ENCODE data around the gene TNFAIP1. TPM values are rescaled to one million over a fixed set of nuclear protein-coding genes. Genes with fewer than 3 reads are reported as not detected.

The TNFAIP1 gene
- total and polyA plus RNA-seq, 8 donors: 11.5 to 56.8 (median 25.3) TPM

- no peak for FAIRE-seq
These were observed 19.5 kb upstream of the TNFAIP1 start for GRCh38 chr17:28315846-28316705.

GRCh38 chr17:28317099-28317965 is 18.2 kb upstream of the TNFAIP1 start:
- 69 to 79% methylated on average over 21 of the region's 21 CpGs for WGBS, 2 donors
- intact Hi-C loops (cut with DNase I): no loop called here
- Histone ChIP-seq H3K9me3 (no peaks in the 10 kb centered on the region), H3K4me1 (peaks cover 14 to 18% (median 14%) of the 10 kb centered on the region in 3 donors), H3K27me3 (no peaks in the 10 kb centered on the region), H3K4me3 (peak overlapping the region in 2 of 4 donors; percentile 75 to 80), H3K36me3 (no peaks in the 10 kb centered on the region), H3K27ac (peak overlapping the region; percentile 37 to 97 (median 90))
- DNase-seq (no peak), ATAC-seq (no peak), FAIRE-seq (no peak)
- no peak for TF ChIP-seq CTCF (IDR thresholded peaks at IDR 0.05)

More at GRCh38 chr17:28315846-28316705, 19.5 kb upstream of the TNFAIP1 start:
- H3K4me3 ChIP-seq: no peak overlapping the region
- peaks cover 16 to 20% (median 19%) of the 10 kb centered on the region in 3 donors for H3K4me1 ChIP-seq
- ATAC-seq (no peak), DNase-seq (no peak)
- no peak overlapping the region for H3K27ac ChIP-seq
- H3K9me3 ChIP-seq: no peaks in the 10 kb centered on the region
- no peaks in the 10 kb centered on the region for H3K36me3 ChIP-seq
- H3K27me3 ChIP-seq: no peaks in the 10 kb centered on the region
- 88% methylated on average over 4 of the region's 4 CpGs for WGBS, 2 donors
- intact Hi-C loops (cut with DNase I): no loop called here
- TF ChIP-seq CTCF (IDR thresholded peaks at IDR 0.05): no peak

- FAIRE-seq (no peak), DNase-seq (peak in 1 of 6 donors; percentile 46), ATAC-seq (peak; percentile 1 to 8 (median 4))
- Histone ChIP-seq H3K27ac (peak overlapping the region; percentile 84 to 97 (median 92)), H3K36me3 (no peaks in the 10 kb centered on the region), H3K9me3 (no peaks in the 10 kb centered on the region), H3K27me3 (no peaks in the 10 kb centered on the region), H3K4me1 (peaks cover 6 to 18% (median 15%) of the 10 kb centered on the region in 3 donors), H3K4me3 (peak overlapping the region; percentile 14 to 80 (median 59))
- intact Hi-C loops (cut with DNase I): no loop called here
- TF ChIP-seq CTCF (IDR thresholded peaks at IDR 0.05): no peak
- WGBS, 2 donors: 10% methylated on average over 40 of the region's 40 CpGs
These were observed 17.4 kb upstream of the TNFAIP1 start for GRCh38 chr17:28317966-28318758.

- TF ChIP-seq CTCF (IDR thresholded peaks at IDR 0.05): no peak
- peak; percentile 41 for FAIRE-seq
These were observed 16.6 kb upstream of the TNFAIP1 start, which contains the start of gene TMEM97 for GRCh38 chr17:28318759-28319597. Gene TMEM97, plus strand, starts transcription at chr17:28319200. Its CDS starts 40 bp downstream, at chr17:28319240.

More at GRCh38 chr17:28318759-28319597, 16.6 kb upstream of the TNFAIP1 start, which contains the start of gene TMEM97:
- peak; percentile 96 to 99 (median 97) for DNase-seq
- WGBS, 2 donors: 0% methylated on average over 58 to 72 of the region's 72 CpGs
- Histone ChIP-seq H3K27me3 (no peaks in the 10 kb centered on the region), H3K4me3 (peak within 1 kb of the TSS; percentile 43 to 80 (median 72)), H3K4me1 (peaks cover 4 to 20% (median 20%) of the 10 kb centered on the region in 3 donors), H3K9me3 (no peaks in the 10 kb centered on the region), H3K36me3 (no peaks in the 10 kb centered on the region), H3K27ac (peak within 1 kb of the TSS; percentile 84 to 97 (median 92))
- intact Hi-C loops (cut with DNase I): no loop called here
- peak; percentile 86 to 96 (median 93) for ATAC-seq
